GM12878 (cell line): ENCODE data around the gene CCDC88C. TPM values are rescaled to one million over a fixed set of nuclear protein-coding genes. Genes with fewer than 3 reads are reported as not detected.

ENCODE experiments used
- ATF3 ChIP-seq: IDR thresholded peaks from 2 replicates; pipeline ENCODE4 v1.6.1; 2011; ENCODE audit warnings: low read depth, mild to moderate bottlenecking, low read length, moderate library complexity, borderline replicate concordance; ENCODE audit errors: extremely low read depth
- CEBPB ChIP-seq, 2 experiments: fragments of 150-350 bp in 1 of 2; IDR thresholded peaks; 2 replicates each; pipeline ENCODE4 v1.6.1; 2012 to 2014; ENCODE audit warnings: low read depth in 2 of 2, low read length in 2 of 2, borderline replicate concordance in 1 of 2, inconsistent platforms in 1 of 2
- CHD1 ChIP-seq: IDR thresholded peaks from 2 replicates; pipeline ENCODE4 v1.6.1; 2012; ENCODE audit warnings: low read depth, low read length, improper control_type of control experiment
- CHD4 ChIP-seq: fragments of 200-600 bp; sonication (generic); IDR thresholded peaks from 2 replicates; pipeline ENCODE4 v1.6.1; 2016; ENCODE audit warnings: mild to moderate bottlenecking
- CTCF ChIP-seq, 3 experiments: IDR thresholded peaks in 2 of 3; conservative IDR thresholded peaks in 1 of 3; 2 replicates each; pipeline ENCODE4 v1.5.1; 2011; ENCODE audit warnings: low read depth in 3 of 3, low read length in 3 of 3, mild to moderate bottlenecking in 3 of 3, control low read depth in 2 of 3, moderate library complexity in 2 of 3, inconsistent platforms in 1 of 3, mixed read lengths in 1 of 3; ENCODE audit not compliant: control insufficient read depth in 2 of 3, insufficient read depth in 1 of 3; ENCODE audit errors: extremely low read depth in 1 of 3
- GABPA ChIP-seq: IDR thresholded peaks from 2 replicates; pipeline ENCODE4 v1.6.1; 2014; ENCODE audit warnings: antibody characterized with exemption, low read depth, mild to moderate bottlenecking, inconsistent platforms
- HCFC1 ChIP-seq: fragments of 150-350 bp; IDR thresholded peaks from 2 replicates; pipeline ENCODE4 v1.6.1; 2014; ENCODE audit warnings: low read length
- HDAC6 ChIP-seq: fragments of 200-600 bp; sonication (generic); IDR thresholded peaks from one replicate; pipeline ENCODE4 v1.8.0; 2017; ENCODE audit warnings: antibody characterized with exemption; ENCODE audit not compliant: unreplicated experiment
- KDM1A ChIP-seq: fragments of 200-600 bp; sonication (generic); IDR thresholded peaks from 2 replicates; pipeline ENCODE4 v1.6.1; 2016; ENCODE audit warnings: borderline replicate concordance
- LARP7 ChIP-seq: fragments of 450-650 bp; IDR thresholded peaks from 2 replicates; pipeline ENCODE4 v1.6.1; 2017; ENCODE audit warnings: mild to moderate bottlenecking
- MEF2A ChIP-seq: IDR thresholded peaks from 2 replicates; pipeline ENCODE4 v1.6.1; 2011; ENCODE audit warnings: low read depth, mild to moderate bottlenecking, low read length, moderate library complexity; ENCODE audit not compliant: insufficient read depth
- PKNOX1 ChIP-seq: fragments of 450-650 bp; IDR thresholded peaks from 2 replicates; pipeline ENCODE4 v1.6.1; 2016; ENCODE audit warnings: mild to moderate bottlenecking
- RCOR1 ChIP-seq: conservative IDR thresholded peaks from 2 replicates; pipeline ENCODE4 v1.6.1; 2012; ENCODE audit warnings: low read depth, low read length, improper control_type of control experiment
- RELB ChIP-seq: fragments of 450-650 bp; IDR thresholded peaks from 2 replicates; pipeline ENCODE4 v1.6.1; 2017; ENCODE audit warnings: low read depth, mild to moderate bottlenecking, moderate library complexity
- SMAD5 ChIP-seq: IDR thresholded peaks from 2 replicates; pipeline ENCODE4 v1.6.1; 2016; ENCODE audit warnings: antibody characterized with exemption, low read depth
- SMC3 ChIP-seq: IDR thresholded peaks from 2 replicates; pipeline ENCODE4 v1.6.1; 2011; ENCODE audit warnings: low read length, improper control_type of control experiment, borderline replicate concordance
- SP1 ChIP-seq: IDR thresholded peaks from one replicate; pipeline ENCODE4 v1.6.1; 2011; ENCODE audit warnings: low read depth, low read length
- SPI1 ChIP-seq: IDR thresholded peaks from 2 replicates; pipeline ENCODE4 v1.6.1; 2011; ENCODE audit warnings: low read depth, mild to moderate bottlenecking, low read length, moderate library complexity, borderline replicate concordance; ENCODE audit not compliant: insufficient read depth
- SREBF2 ChIP-seq: IDR thresholded peaks from 2 replicates; pipeline ENCODE4 v1.6.1; 2012; ENCODE audit warnings: mild to moderate bottlenecking, low read length
- STAT1 ChIP-seq: fragments of 450-650 bp; conservative IDR thresholded peaks from 2 replicates; pipeline ENCODE4 v1.6.1; 2014; ENCODE audit warnings: antibody characterized with exemption, mild to moderate bottlenecking
- SUPT20H ChIP-seq: IDR thresholded peaks from 2 replicates; pipeline ENCODE4 v1.6.1; 2011; ENCODE audit warnings: low read depth, mild to moderate bottlenecking, low read length, moderate library complexity, borderline replicate concordance; ENCODE audit not compliant: control insufficient read depth
- SUZ12 ChIP-seq: fragments of 200-600 bp; sonication (generic); IDR thresholded peaks from one replicate; pipeline ENCODE4 v1.6.1; 2018; ENCODE audit warnings: antibody characterized with exemption, mild to moderate bottlenecking; ENCODE audit not compliant: unreplicated experiment
- TAF1 ChIP-seq: IDR thresholded peaks from 2 replicates; pipeline ENCODE4 v1.6.1; 2011; ENCODE audit warnings: mild to moderate bottlenecking, low read depth, low read length, borderline replicate concordance
- TARDBP ChIP-seq: IDR thresholded peaks from 2 replicates; pipeline ENCODE4 v1.6.1; 2016; ENCODE audit warnings: borderline replicate concordance
- TBL1XR1 ChIP-seq: IDR thresholded peaks from 2 replicates; pipeline ENCODE4 v1.6.1; 2012; ENCODE audit warnings: low read depth, low read length, improper control_type of control experiment
- WRNIP1 ChIP-seq: IDR thresholded peaks from 2 replicates; pipeline ENCODE4 v1.6.1; 2011; ENCODE audit warnings: low read depth, low read length, improper control_type of control experiment, borderline replicate concordance
- polyA plus RNA-seq, 11 experiments: library from polyadenylated mRNA; depleted of rRNA in 4 of 11; unstranded in 6 of 11; stranded (reverse) in 5 of 11; fragments of >200 nt; fragmentation: Nextera tagmentation in 4 of 11; fragmentation: Illumina TruSeq in 1 of 11; extraction: Ambion mirVana in 4 of 11; extraction: Trizol in 1 of 11; gene quantifications; 1 replicate in 1 of 11; 2 replicates in 10 of 11; pipeline versions ENCODE4 v1.2.1 to v1.2.3, GENCODE V29; 2011 to 2016; ENCODE audit warnings: inconsistent platforms in 2 of 11, missing spikeins in 2 of 11, low read depth in 1 of 11
- total RNA-seq, 4 experiments: library from RNA; depleted of rRNA in 3 of 4; stranded (reverse); fragments of >200 nt in 3 of 4; fragmentation: Illumina TruSeq in 1 of 4; extraction: Trizol in 1 of 4; gene quantifications; 2 replicates each; pipeline versions ENCODE4 v1.2.1 to v1.2.3, GENCODE V29; 2013 to 2021

Gene CCDC88C
- total and polyA plus RNA-seq, 10 of the 15 experiments (the other 5 are each of a cell fraction or from before 2014, with no cell fraction given) = 4.0 to 79.6 (median 36.6) TPM

- no peak for TF ChIP-seq ATF3
- TF ChIP-seq CHD4 = no peak
- no peak for TF ChIP-seq TARDBP
- no peak for TF ChIP-seq SUZ12
- TF ChIP-seq HCFC1 = no peak
- TF ChIP-seq KDM1A = no peak
- TF ChIP-seq RCOR1 = 0 out of 2 replicates have a peak, but pooled peaks have one; percentile 31
- no peak for TF ChIP-seq CEBPB (IDR thresholded peaks at IDR 0.05; ENCODE audit: borderline replicate concordance in 1 of 2, low read depth in 2 of 2, low read length in 2 of 2)
- no peak for TF ChIP-seq MEF2A
- peak; percentile 66; the same call in 1 of the 2 replicates for TF ChIP-seq TBL1XR1
- TF ChIP-seq GABPA = 0 out of 2 replicates have a peak, but pooled peaks have one; percentile 63
- TF ChIP-seq LARP7 = no peak
- TF ChIP-seq WRNIP1 = no peak
- no peak for TF ChIP-seq RELB
- TF ChIP-seq SPI1 = peak; percentile 16; the same call in 1 of the 2 replicates
- TF ChIP-seq HDAC6 = no peak
- TF ChIP-seq PKNOX1 = peak; percentile 30; the same call in 1 of the 2 replicates
- no peak for TF ChIP-seq CTCF (IDR thresholded peaks at IDR 0.05 in 2 of 3, conservative IDR thresholded peaks at IDR 0.05 in 1 of 3; ENCODE audit: control insufficient read depth in 2 of 3, extremely low read depth in 1 of 3, insufficient read depth in 1 of 3, low read depth in 3 of 3, low read length in 3 of 3)
- no peak for TF ChIP-seq SREBF2
- no peak for TF ChIP-seq CHD1
- TF ChIP-seq TAF1 = 0 out of 2 replicates have a peak, but pooled peaks have one; percentile 33
- no peak for TF ChIP-seq SMC3
- TF ChIP-seq SUPT20H = no peak
- no peak for TF ChIP-seq SMAD5
- peak; percentile 10 for TF ChIP-seq SP1
- TF ChIP-seq STAT1 = no peak
These were observed 20.4 kb downstream of the CCDC88C start (continued) for GRCh38 chr14:91396959-91397815.
